K562 (cell line): ENCODE data around the gene USP19. TPM values are rescaled to one million over a fixed set of nuclear protein-coding genes. Genes with fewer than 3 reads are reported as not detected.

ENCODE experiments used
- BCL6 ChIP-seq: fragments of 250-450 bp; sonication (Bioruptor Pico); IDR thresholded peaks from 2 replicates; pipeline ENCODE4 v1.4.0; 2020
- EP300 ChIP-seq: IDR thresholded peaks from 2 replicates; pipeline ENCODE4 v1.6.1; 2012; ENCODE audit warnings: low read length, improper control_type of control experiment
- ETS1 ChIP-seq: conservative IDR thresholded peaks from 2 replicates; pipeline ENCODE4 v1.6.1; 2011; ENCODE audit warnings: low read depth, mild to moderate bottlenecking, low read length; ENCODE audit not compliant: control insufficient read depth
- FOXJ2 ChIP-seq: fragments of 200-800 bp; sonication (Bioruptor generic); IDR thresholded peaks from 2 replicates; pipeline ENCODE4 v1.6.1; 2016; ENCODE audit warnings: missing genetic modification characterization, missing compliant biosample characterization
- HNRNPL ChIP-seq: fragments of 200-400 bp; formaldehyde crosslinking; IDR thresholded peaks from 2 replicates; pipeline ENCODE4 v1.6.1; 2017; ENCODE audit warnings: low read depth, mild to moderate bottlenecking, low read length
- HOMEZ ChIP-seq: fragments of 250-450 bp; sonication (Bioruptor Pico); IDR thresholded peaks from 2 replicates; pipeline ENCODE4 v1.4.0; 2020; ENCODE audit warnings: mild to moderate bottlenecking, moderate library complexity
- LEF1 ChIP-seq: fragments of 450-650 bp; IDR thresholded peaks from 2 replicates; pipeline ENCODE4 v1.6.1; 2016; ENCODE audit warnings: mild to moderate bottlenecking
- MAFF ChIP-seq: IDR thresholded peaks from 2 replicates; pipeline ENCODE4 v1.6.1; 2012; ENCODE audit warnings: low read length, improper control_type of control experiment
- MXI1 ChIP-seq: IDR thresholded peaks from 2 replicates; pipeline ENCODE4 v1.6.1; 2011; ENCODE audit warnings: low read depth, mild to moderate bottlenecking, improper control_type of control experiment, low read length
- MYNN ChIP-seq, 2 experiments: sonication (generic); formaldehyde crosslinking in 1 of 2; IDR thresholded peaks; 2 replicates each; pipeline versions ENCODE4 v1.5.0 to v1.6.1; 2016 to 2020; ENCODE audit warnings: antibody characterized with exemption in 1 of 2, missing genetic modification reagents in 1 of 2
- NKRF ChIP-seq: fragments of 450-650 bp; IDR thresholded peaks from 2 replicates; pipeline ENCODE4 v1.6.1; 2016; ENCODE audit warnings: borderline replicate concordance
- PHB2 ChIP-seq: fragments of 450-650 bp; IDR thresholded peaks from 2 replicates; pipeline ENCODE4 v1.6.1; 2017; ENCODE audit warnings: low read depth
- PRPF4 ChIP-seq: fragments of 200-400 bp; formaldehyde crosslinking; IDR thresholded peaks from one replicate; pipeline ENCODE4 v1.6.1; 2017; ENCODE audit warnings: low read length, low read depth, mild to moderate bottlenecking; ENCODE audit not compliant: insufficient read depth, poor library complexity, severe bottlenecking
- ZNF140 ChIP-seq: fragments of 250-450 bp; sonication (Bioruptor Pico); IDR thresholded peaks from 2 replicates; pipeline ENCODE4 v1.8.0; 2021; ENCODE audit warnings: moderate library complexity, mild to moderate bottlenecking, inconsistent platforms
- ZNF589 ChIP-seq: fragments of 200-800 bp; sonication (Bioruptor generic); IDR thresholded peaks from 2 replicates; pipeline ENCODE4 v1.6.1; 2016; ENCODE audit warnings: low read depth, missing genetic modification characterization, missing compliant biosample characterization
- ZNF699 ChIP-seq: fragments of 250-450 bp; sonication (Bioruptor Pico); IDR thresholded peaks from 2 replicates; pipeline ENCODE4 v1.8.0; 2021; ENCODE audit warnings: mild to moderate bottlenecking, moderate library complexity; ENCODE audit not compliant: insufficient replicate concordance
- ZNF766 ChIP-seq: fragments of 200-800 bp; sonication (Bioruptor generic); conservative IDR thresholded peaks from 2 replicates; pipeline ENCODE4 v1.6.1; 2016; ENCODE audit warnings: missing genetic modification characterization, missing compliant biosample characterization
- polyA plus RNA-seq, 8 experiments: library from polyadenylated mRNA; depleted of rRNA in 4 of 8; stranded (reverse) in 5 of 8; unstranded in 3 of 8; fragments of >200 nt; fragmentation: Nextera tagmentation in 2 of 8; fragmentation: Illumina TruSeq in 1 of 8; extraction: Ambion mirVana in 2 of 8; extraction: Trizol in 1 of 8; gene quantifications; 2 replicates each; pipeline versions ENCODE4 v1.2.1 to v1.2.3, GENCODE V29; 2011 to 2014; ENCODE audit warnings: inconsistent platforms in 1 of 8, missing spikeins in 1 of 8
- total RNA-seq, 7 experiments: library from RNA; depleted of rRNA in 6 of 7; stranded (reverse); fragments of >200 nt in 6 of 7; fragmentation: Illumina TruSeq in 2 of 7; extraction: Trizol in 2 of 7; gene quantifications; 2 replicates each; pipeline versions ENCODE4 v1.2.1 to v1.2.3, GENCODE V29; 2011 to 2021; ENCODE audit warnings: low replicate concordance in 1 of 7
- TF ChIP-seq, protein P1 (sequence below): fragments of 450-650 bp; IDR thresholded peaks from 2 replicates; pipeline ENCODE4 v1.6.1; 2017; ENCODE audit warnings: antibody characterized with exemption, mild to moderate bottlenecking
- TF ChIP-seq, protein P2 (sequence below): sonication (generic); formaldehyde crosslinking; IDR thresholded peaks from 2 replicates; pipeline ENCODE4 v1.9.0; 2022; ENCODE audit warnings: mild to moderate bottlenecking, missing genetic modification reagents

The USP19 gene
- total and polyA plus RNA-seq, 9 of the 15 experiments (the other 6 are each of a cell fraction or from before 2014, with no cell fraction given), result 0.24 to 65.9 (median 36.9) TPM

DNA sequence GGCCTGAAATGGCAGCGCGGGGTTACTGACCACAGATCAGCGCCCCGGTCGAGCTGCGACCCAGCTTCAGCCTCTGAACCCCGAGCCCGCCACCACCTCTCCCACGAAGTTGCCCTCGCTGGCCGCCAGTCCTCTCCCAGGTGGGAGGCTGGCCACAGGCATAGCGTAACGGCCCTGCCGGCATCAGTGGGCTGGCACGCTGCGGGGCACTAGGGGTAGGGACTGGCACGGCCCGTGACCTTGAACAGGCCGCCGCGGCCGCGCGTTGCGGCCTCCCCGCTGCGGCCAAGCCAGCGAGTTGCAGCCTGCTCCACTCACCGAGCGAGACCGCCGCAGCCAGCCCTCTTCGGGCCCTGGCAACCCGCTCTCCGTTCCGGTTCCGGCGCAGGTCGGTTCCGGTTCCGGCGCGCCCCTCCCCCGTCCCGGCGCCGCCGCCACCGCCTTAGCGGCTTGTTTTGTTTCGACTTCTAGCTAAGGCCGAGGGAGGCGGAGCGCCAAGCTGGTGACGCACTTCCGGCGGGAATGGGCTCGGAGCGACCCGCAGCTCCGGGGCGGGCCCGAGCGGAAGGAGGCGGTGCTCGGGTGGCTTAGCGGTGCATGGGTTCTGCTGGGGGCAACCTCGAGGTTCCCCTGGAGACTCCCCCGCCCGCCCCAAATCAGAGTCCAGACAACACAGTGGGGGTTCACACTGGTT, at the start of gene USP19 (continued):
- TF ChIP-seq LEF1, result no peak
- no peak for TF ChIP-seq ZNF699 (CRISPR knock-in tag)
- TF ChIP-seq, protein P1, sequence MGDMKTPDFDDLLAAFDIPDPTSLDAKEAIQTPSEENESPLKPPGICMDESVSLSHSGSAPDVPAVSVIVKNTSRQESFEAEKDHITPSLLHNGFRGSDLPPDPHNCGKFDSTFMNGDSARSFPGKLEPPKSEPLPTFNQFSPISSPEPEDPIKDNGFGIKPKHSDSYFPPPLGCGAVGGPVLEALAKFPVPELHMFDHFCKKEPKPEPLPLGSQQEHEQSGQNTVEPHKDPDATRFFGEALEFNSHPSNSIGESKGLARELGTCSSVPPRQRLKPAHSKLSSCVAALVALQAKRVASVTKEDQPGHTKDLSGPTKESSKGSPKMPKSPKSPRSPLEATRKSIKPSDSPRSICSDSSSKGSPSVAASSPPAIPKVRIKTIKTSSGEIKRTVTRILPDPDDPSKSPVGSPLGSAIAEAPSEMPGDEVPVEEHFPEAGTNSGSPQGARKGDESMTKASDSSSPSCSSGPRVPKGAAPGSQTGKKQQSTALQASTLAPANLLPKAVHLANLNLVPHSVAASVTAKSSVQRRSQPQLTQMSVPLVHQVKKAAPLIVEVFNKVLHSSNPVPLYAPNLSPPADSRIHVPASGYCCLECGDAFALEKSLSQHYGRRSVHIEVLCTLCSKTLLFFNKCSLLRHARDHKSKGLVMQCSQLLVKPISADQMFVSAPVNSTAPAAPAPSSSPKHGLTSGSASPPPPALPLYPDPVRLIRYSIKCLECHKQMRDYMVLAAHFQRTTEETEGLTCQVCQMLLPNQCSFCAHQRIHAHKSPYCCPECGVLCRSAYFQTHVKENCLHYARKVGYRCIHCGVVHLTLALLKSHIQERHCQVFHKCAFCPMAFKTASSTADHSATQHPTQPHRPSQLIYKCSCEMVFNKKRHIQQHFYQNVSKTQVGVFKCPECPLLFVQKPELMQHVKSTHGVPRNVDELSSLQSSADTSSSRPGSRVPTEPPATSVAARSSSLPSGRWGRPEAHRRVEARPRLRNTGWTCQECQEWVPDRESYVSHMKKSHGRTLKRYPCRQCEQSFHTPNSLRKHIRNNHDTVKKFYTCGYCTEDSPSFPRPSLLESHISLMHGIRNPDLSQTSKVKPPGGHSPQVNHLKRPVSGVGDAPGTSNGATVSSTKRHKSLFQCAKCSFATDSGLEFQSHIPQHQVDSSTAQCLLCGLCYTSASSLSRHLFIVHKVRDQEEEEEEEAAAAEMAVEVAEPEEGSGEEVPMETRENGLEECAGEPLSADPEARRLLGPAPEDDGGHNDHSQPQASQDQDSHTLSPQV, result no peak
- TF ChIP-seq MXI1, result no peak
- TF ChIP-seq FOXJ2 (tag), result no peak
- TF ChIP-seq ZNF766 (CRISPR knock-in tag), result no peak
- no peak for TF ChIP-seq BCL6 (CRISPR knock-in tag)
- TF ChIP-seq HOMEZ (CRISPR knock-in tag), result no peak
- TF ChIP-seq MYNN (IDR thresholded peaks at IDR 0.05), result 0 out of 2 replicates have a peak, but pooled peaks have one; percentile 18
- TF ChIP-seq MYNN (CRISPR knock-in tag; IDR thresholded peaks at IDR 0.05), result no peak
- TF ChIP-seq ZNF589 (CRISPR knock-in tag), result no peak
- no peak for TF ChIP-seq EP300
- 0 out of 2 replicates have a peak, but pooled peaks have one; percentile 25 for TF ChIP-seq ETS1
- no peak for TF ChIP-seq MAFF
- no peak for TF ChIP-seq PHB2
- no peak for TF ChIP-seq ZNF140 (CRISPR knock-in tag)
- peak; percentile 77; the same call in 1 of the 2 replicates for TF ChIP-seq HNRNPL
- no peak for TF ChIP-seq PRPF4
- TF ChIP-seq, protein P2, sequence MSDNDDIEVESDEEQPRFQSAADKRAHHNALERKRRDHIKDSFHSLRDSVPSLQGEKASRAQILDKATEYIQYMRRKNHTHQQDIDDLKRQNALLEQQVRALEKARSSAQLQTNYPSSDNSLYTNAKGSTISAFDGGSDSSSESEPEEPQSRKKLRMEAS (CRISPR knock-in tag), result peak; percentile 80
- TF ChIP-seq NKRF, result peak; percentile 56; the same call in 1 of the 2 replicates
